Astrocyte (in vitro differentiated cells and primary cell): Measurements from ENCODE around the gene ATP8B4. TPM values are rescaled to one million over a fixed set of nuclear protein-coding genes. Genes with fewer than 3 reads are reported as not detected.

Experiments
- DNase-seq: peaks from one replicate; pipeline ENCODE4 v3.0.0-alpha.2; 2010; ENCODE audit warnings: low read depth
- FAIRE-seq: peaks from 2 replicates; lab custom pipeline; 2011; peaks lifted over from hg19 to GRCh38; lab: Jason Lieb, UNC
- H2AFZ ChIP-seq: 2 replicates; pipeline ENCODE4 v1.6.0; 2012; ENCODE audit warnings: low read depth, low read length, inconsistent platforms
- H3K27ac ChIP-seq: 2 replicates; pipeline ENCODE4 v1.5.1; 2011; ENCODE audit warnings: low read depth, low read length, inconsistent platforms
- H3K27me3 ChIP-seq: 2 replicates; pipeline ENCODE4 v1.6.0; 2011; ENCODE audit warnings: low read length, inconsistent platforms; ENCODE audit not compliant: insufficient read depth
- H3K36me3 ChIP-seq: 2 replicates; pipeline ENCODE4 v1.5.1; 2011; ENCODE audit warnings: low read length, inconsistent platforms; ENCODE audit not compliant: insufficient read depth
- H3K4me1 ChIP-seq: 2 replicates; pipeline ENCODE4 v1.5.1; 2011; ENCODE audit warnings: low read length, inconsistent platforms; ENCODE audit not compliant: insufficient read depth
- H3K4me2 ChIP-seq: 2 replicates; pipeline ENCODE4 v1.6.0; 2012; ENCODE audit warnings: low read length, inconsistent platforms
- H3K4me3 ChIP-seq: 2 replicates; pipeline ENCODE4 v1.5.1; 2011; ENCODE audit warnings: low read depth, mild to moderate bottlenecking, low read length, inconsistent platforms; ENCODE audit not compliant: insufficient read depth
- H3K79me2 ChIP-seq: 2 replicates; pipeline ENCODE4 v1.6.0; 2012; ENCODE audit warnings: mild to moderate bottlenecking, low read length, inconsistent platforms; ENCODE audit not compliant: insufficient read depth
- H3K9ac ChIP-seq: 2 replicates; pipeline ENCODE4 v1.6.0; 2012; ENCODE audit warnings: mild to moderate bottlenecking, low read length, inconsistent platforms
- H3K9me3 ChIP-seq: 2 replicates; pipeline ENCODE4 v1.5.1; 2012; ENCODE audit warnings: low read depth, mild to moderate bottlenecking, low read length, inconsistent platforms; ENCODE audit not compliant: insufficient read depth
- H4K20me1 ChIP-seq: 2 replicates; pipeline ENCODE4 v1.6.0; 2012; ENCODE audit warnings: low read length, inconsistent platforms; ENCODE audit not compliant: insufficient read depth
- H3K27ac Mint-ChIP-seq: one replicate; pipeline ENCODE4 v1.8.0; 2021; ENCODE audit warnings: mild to moderate bottlenecking, mixed read lengths; ENCODE audit not compliant: unreplicated experiment
- H3K27me3 Mint-ChIP-seq: one replicate; pipeline ENCODE4 v1.8.0; 2021; ENCODE audit warnings: low read depth, mixed read lengths; ENCODE audit not compliant: unreplicated experiment
- H3K36me3 Mint-ChIP-seq: one replicate; pipeline ENCODE4 v1.8.0; 2021; ENCODE audit warnings: low read depth, mixed read lengths; ENCODE audit not compliant: unreplicated experiment
- H3K4me1 Mint-ChIP-seq: one replicate; pipeline ENCODE4 v1.8.0; 2021; ENCODE audit warnings: low read depth, mixed read lengths; ENCODE audit not compliant: unreplicated experiment
- H3K4me3 Mint-ChIP-seq: one replicate; pipeline ENCODE4 v1.8.0; 2021; ENCODE audit warnings: mild to moderate bottlenecking, moderate library complexity, mixed read lengths; ENCODE audit not compliant: unreplicated experiment
- H3K9me3 Mint-ChIP-seq: one replicate; pipeline ENCODE4 v1.8.0; 2021; ENCODE audit warnings: mild to moderate bottlenecking, mixed read lengths; ENCODE audit not compliant: unreplicated experiment
- EZH2 ChIP-seq: IDR thresholded peaks from 2 replicates; pipeline ENCODE4 v1.6.1; 2012; ENCODE audit warnings: mild to moderate bottlenecking, low read length, inconsistent platforms; ENCODE audit not compliant: insufficient read depth
- total RNA-seq: library from RNA; stranded (reverse); gene quantifications from 2 replicates; pipeline ENCODE4 v1.2.1, GENCODE V29; 2021
- TF ChIP-seq, protein P1 (sequence below): IDR thresholded peaks from 2 replicates; pipeline ENCODE4 v1.5.1; 2011; ENCODE audit warnings: low read depth, mild to moderate bottlenecking, inconsistent platforms, low read length, moderate library complexity; ENCODE audit not compliant: insufficient read depth

Gene ATP8B4
- total RNA-seq, 1 donor from 2014 or later, result 0.23 TPM

- FAIRE-seq (no peak), DNase-seq (no peak)
- no peak overlapping the region for H2AFZ ChIP-seq
- no peak overlapping the region for H3K27ac ChIP-seq
- no peaks in the 10 kb centered on the region for H3K9me3 Mint-ChIP-seq
- no peak overlapping the region for H3K4me3 Mint-ChIP-seq
- no peaks in the 10 kb centered on the region for H3K36me3 ChIP-seq
- no peaks in the 10 kb centered on the region for H3K4me1 ChIP-seq
- H3K79me2 ChIP-seq, result no peaks in the 10 kb centered on the region
- peaks cover 2% of the 10 kb centered on the region for H3K27me3 Mint-ChIP-seq
- no peaks in the 10 kb centered on the region for H3K27me3 ChIP-seq
- no peak overlapping the region for H3K9ac ChIP-seq
- no peaks in the 10 kb centered on the region for H3K36me3 Mint-ChIP-seq
- no peaks in the 10 kb centered on the region for H3K4me1 Mint-ChIP-seq
- no peak overlapping the region for H3K27ac Mint-ChIP-seq
- H3K9me3 ChIP-seq, result no peaks in the 10 kb centered on the region
- H3K4me2 ChIP-seq, result no peak overlapping the region
- TF ChIP-seq, protein P1, sequence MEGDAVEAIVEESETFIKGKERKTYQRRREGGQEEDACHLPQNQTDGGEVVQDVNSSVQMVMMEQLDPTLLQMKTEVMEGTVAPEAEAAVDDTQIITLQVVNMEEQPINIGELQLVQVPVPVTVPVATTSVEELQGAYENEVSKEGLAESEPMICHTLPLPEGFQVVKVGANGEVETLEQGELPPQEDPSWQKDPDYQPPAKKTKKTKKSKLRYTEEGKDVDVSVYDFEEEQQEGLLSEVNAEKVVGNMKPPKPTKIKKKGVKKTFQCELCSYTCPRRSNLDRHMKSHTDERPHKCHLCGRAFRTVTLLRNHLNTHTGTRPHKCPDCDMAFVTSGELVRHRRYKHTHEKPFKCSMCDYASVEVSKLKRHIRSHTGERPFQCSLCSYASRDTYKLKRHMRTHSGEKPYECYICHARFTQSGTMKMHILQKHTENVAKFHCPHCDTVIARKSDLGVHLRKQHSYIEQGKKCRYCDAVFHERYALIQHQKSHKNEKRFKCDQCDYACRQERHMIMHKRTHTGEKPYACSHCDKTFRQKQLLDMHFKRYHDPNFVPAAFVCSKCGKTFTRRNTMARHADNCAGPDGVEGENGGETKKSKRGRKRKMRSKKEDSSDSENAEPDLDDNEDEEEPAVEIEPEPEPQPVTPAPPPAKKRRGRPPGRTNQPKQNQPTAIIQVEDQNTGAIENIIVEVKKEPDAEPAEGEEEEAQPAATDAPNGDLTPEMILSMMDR, result no peak
- no peak for TF ChIP-seq EZH2
- H4K20me1 ChIP-seq, result no peaks in the 10 kb centered on the region
- no peak overlapping the region for H3K4me3 ChIP-seq
Measured at GRCh38 chr15:49978121-49978520, 140.9 kb downstream of the ATP8B4 start.

GRCh38 chr15:49977306-49977705, 141.7 kb downstream of the ATP8B4 start:
- H3K4me1 Mint-ChIP-seq, result no peaks in the 10 kb centered on the region
- no peak for TF ChIP-seq EZH2
- FAIRE-seq, result no peak
- Histone ChIP-seq H3K27me3 (no peaks in the 10 kb centered on the region), H3K4me3 (no peak overlapping the region), H3K79me2 (no peaks in the 10 kb centered on the region), H3K9ac (no peak overlapping the region), H4K20me1 (no peaks in the 10 kb centered on the region), H3K4me1 (no peaks in the 10 kb centered on the region), H3K4me2 (no peak overlapping the region), H3K9me3 (no peaks in the 10 kb centered on the region), H3K36me3 (no peaks in the 10 kb centered on the region), H2AFZ (no peak overlapping the region), H3K27ac (no peak overlapping the region)
- peaks cover 2% of the 10 kb centered on the region for H3K27me3 Mint-ChIP-seq
- no peak overlapping the region for H3K4me3 Mint-ChIP-seq
- H3K9me3 Mint-ChIP-seq, result no peaks in the 10 kb centered on the region
- no peak for DNase-seq
- H3K27ac Mint-ChIP-seq, result no peak overlapping the region
- no peaks in the 10 kb centered on the region for H3K36me3 Mint-ChIP-seq

- no peaks in the 10 kb centered on the region for H4K20me1 ChIP-seq
- Mint-ChIP-seq H3K9me3 (peaks cover 9% of the 10 kb centered on the region), H3K27ac (no peak overlapping the region), H3K36me3 (no peaks in the 10 kb centered on the region), H3K4me3 (no peak overlapping the region), H3K4me1 (no peaks in the 10 kb centered on the region), H3K27me3 (no peaks in the 10 kb centered on the region)
- TF ChIP-seq, protein P1, result no peak
- TF ChIP-seq EZH2, result no peak
- H3K9ac ChIP-seq, result no peak overlapping the region
- no peaks in the 10 kb centered on the region for H3K79me2 ChIP-seq
- H3K4me1 ChIP-seq, result no peaks in the 10 kb centered on the region
- FAIRE-seq (no peak), DNase-seq (no peak)
- no peaks in the 10 kb centered on the region for H3K27me3 ChIP-seq
- H2AFZ ChIP-seq, result no peak overlapping the region
- H3K9me3 ChIP-seq, result no peaks in the 10 kb centered on the region
- H3K4me3 ChIP-seq, result no peak overlapping the region
- no peak overlapping the region for H3K4me2 ChIP-seq
- no peaks in the 10 kb centered on the region for H3K36me3 ChIP-seq
- no peak overlapping the region for H3K27ac ChIP-seq
Measured at GRCh38 chr15:49964551-49964950, 154.5 kb downstream of the ATP8B4 start.
